ENCODE data around the gene MAGEB17. TPM values are rescaled to one million over a fixed set of nuclear protein-coding genes. Genes with fewer than 3 reads are reported as not detected.

The MAGEB17 gene
- total RNA-seq, 4 donors from 2014 or later = not detected

- intact Hi-C loops (cut with DNase I; ENCODE audit: low total_unique reads) = no loop called here
- no peak overlapping the region for H3K4me3 ChIP-seq
- no peaks in the 10 kb centered on the region for H3K36me3 ChIP-seq
- TF ChIP-seq POLR2A (IDR thresholded peaks at IDR 0.05) = no peak
- TF ChIP-seq CTCF (IDR thresholded peaks at IDR 0.05) = no peak
- H3K9me3 ChIP-seq = no peaks in the 10 kb centered on the region
- H3K4me1 ChIP-seq = no peaks in the 10 kb centered on the region
- H3K27me3 ChIP-seq = no peaks in the 10 kb centered on the region
- no peak for DNase-seq
- no peak overlapping the region for H3K27ac ChIP-seq
These were observed 18.4 kb downstream of the MAGEB17 start for GRCh38 chrX:16185725-16186136.

GRCh38 chrX:16186380-16187007 lies 19.2 kb downstream of the MAGEB17 start:
- Histone ChIP-seq H3K27ac (no peak overlapping the region), H3K4me1 (no peaks in the 10 kb centered on the region), H3K9me3 (no peaks in the 10 kb centered on the region), H3K36me3 (no peaks in the 10 kb centered on the region), H3K4me3 (no peak overlapping the region), H3K27me3 (no peaks in the 10 kb centered on the region)
- DNase-seq = no peak
- TF ChIP-seq CTCF (IDR thresholded peaks at IDR 0.05) (no peak), POLR2A (IDR thresholded peaks at IDR 0.05) (no peak)
- intact Hi-C loops (cut with DNase I; ENCODE audit: low total_unique reads) = no loop called here

- DNase-seq = no peak
- H3K4me1 ChIP-seq = no peaks in the 10 kb centered on the region
- H3K9me3 ChIP-seq = no peaks in the 10 kb centered on the region
- TF ChIP-seq POLR2A (IDR thresholded peaks at IDR 0.05) (no peak), CTCF (IDR thresholded peaks at IDR 0.05) (no peak)
- H3K4me3 ChIP-seq = no peak overlapping the region
- H3K27me3 ChIP-seq = no peaks in the 10 kb centered on the region
- intact Hi-C loops (cut with DNase I; ENCODE audit: low total_unique reads) = no loop called here
- no peak overlapping the region for H3K27ac ChIP-seq
- H3K36me3 ChIP-seq = no peaks in the 10 kb centered on the region
These were observed 19.9 kb downstream of the MAGEB17 start for GRCh38 chrX:16187024-16187760.

- Histone ChIP-seq H3K27me3 (no peaks in the 10 kb centered on the region), H3K4me3 (no peak overlapping the region), H3K9me3 (no peaks in the 10 kb centered on the region), H3K36me3 (no peaks in the 10 kb centered on the region), H3K27ac (no peak overlapping the region), H3K4me1 (no peaks in the 10 kb centered on the region)
- no peak for DNase-seq
- intact Hi-C loops (cut with DNase I; ENCODE audit: low total_unique reads) = no loop called here
- TF ChIP-seq CTCF (IDR thresholded peaks at IDR 0.05) (no peak), POLR2A (IDR thresholded peaks at IDR 0.05) (no peak)
These were observed 21.4 kb downstream of the MAGEB17 start for GRCh38 chrX:16188687-16189086.

- Histone ChIP-seq H3K9me3 (no peaks in the 10 kb centered on the region), H3K36me3 (no peaks in the 10 kb centered on the region), H3K27me3 (no peaks in the 10 kb centered on the region), H3K27ac (no peak overlapping the region), H3K4me1 (no peaks in the 10 kb centered on the region), H3K4me3 (no peak overlapping the region)
- TF ChIP-seq CTCF (IDR thresholded peaks at IDR 0.05) (no peak), POLR2A (IDR thresholded peaks at IDR 0.05) (no peak)
- no peak for DNase-seq
- intact Hi-C loops (cut with DNase I; ENCODE audit: low total_unique reads) = no loop called here
These were observed 24.3 kb downstream of the MAGEB17 start for GRCh38 chrX:16191605-16192004.
